ENCODE results near the gene STAT2.

Gene STAT2

GRCh38 chr12:56315622-56316473, 44.1 kb downstream of the STAT2 start, which contains the start of gene CNPY2:
CNPY2 (minus strand) TSS chr12:56315988; CDS start chr12:56315217, 771 bp downstream.
- peaks cover 18% of the 10 kb centered on the region for H3K4me1 ChIP-seq (ENCODE audit: insufficient read depth, low read length, severe bottlenecking)
- H3K4me3 ChIP-seq (ENCODE audit: low read depth, low read length, poor library complexity, severe bottlenecking) = peak within 1 kb of the TSS; percentile 83

DNA sequence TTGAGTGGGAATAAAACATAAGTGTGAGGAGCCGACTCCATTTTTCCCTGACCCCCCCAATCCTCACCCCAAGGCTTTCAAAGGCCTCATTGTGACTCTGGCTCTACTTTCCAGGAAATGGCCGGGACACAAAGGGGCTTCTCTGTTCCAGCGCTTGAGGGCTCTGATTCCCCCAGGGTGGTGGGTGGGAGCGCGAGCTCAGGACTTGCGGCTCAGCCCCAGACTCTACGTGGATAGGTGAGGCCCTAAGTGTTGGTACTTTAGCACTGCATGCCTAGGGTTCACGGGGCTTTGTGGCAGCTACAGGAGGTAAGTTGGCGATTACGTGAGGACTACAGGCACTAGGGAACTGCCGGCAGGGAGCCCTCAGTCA, 44.7 kb downstream of the STAT2 start:
- H3K4me2 ChIP-seq (ENCODE audit: low read length) = peak overlapping the region; percentile 80
- H3K36me3 ChIP-seq (ENCODE audit: insufficient read depth, low read length) = peaks cover 36% of the 10 kb centered on the region
- peak overlapping the region; percentile 83 for H3K4me3 ChIP-seq (ENCODE audit: low read depth, low read length, poor library complexity, severe bottlenecking)
- no peaks in the 10 kb centered on the region for H3F3A ChIP-seq (ENCODE audit: insufficient read depth, low read length)
- H3K9me2 ChIP-seq (ENCODE audit: low read depth, low read length) = no peaks in the 10 kb centered on the region
- peak overlapping the region; percentile 88 for H3K9ac ChIP-seq (ENCODE audit: low read length)
- H3K4me1 ChIP-seq (ENCODE audit: insufficient read depth, low read length, severe bottlenecking) = peaks cover 18% of the 10 kb centered on the region
- peak overlapping the region; percentile 63 for H3K27ac ChIP-seq (ENCODE audit: low read depth, low read length, poor library complexity, severe bottlenecking)
- no peak overlapping the region for H2AFZ ChIP-seq (ENCODE audit: low read length)
- H3K27me3 ChIP-seq (ENCODE audit: insufficient read depth, low read length) = no peaks in the 10 kb centered on the region
- no peaks in the 10 kb centered on the region for H3K9me3 ChIP-seq (ENCODE audit: low read length)
- no peak for TF ChIP-seq EZH2 (IDR thresholded peaks at IDR 0.05; ENCODE audit: borderline replicate concordance, low read length)
- TF ChIP-seq, protein P1, sequence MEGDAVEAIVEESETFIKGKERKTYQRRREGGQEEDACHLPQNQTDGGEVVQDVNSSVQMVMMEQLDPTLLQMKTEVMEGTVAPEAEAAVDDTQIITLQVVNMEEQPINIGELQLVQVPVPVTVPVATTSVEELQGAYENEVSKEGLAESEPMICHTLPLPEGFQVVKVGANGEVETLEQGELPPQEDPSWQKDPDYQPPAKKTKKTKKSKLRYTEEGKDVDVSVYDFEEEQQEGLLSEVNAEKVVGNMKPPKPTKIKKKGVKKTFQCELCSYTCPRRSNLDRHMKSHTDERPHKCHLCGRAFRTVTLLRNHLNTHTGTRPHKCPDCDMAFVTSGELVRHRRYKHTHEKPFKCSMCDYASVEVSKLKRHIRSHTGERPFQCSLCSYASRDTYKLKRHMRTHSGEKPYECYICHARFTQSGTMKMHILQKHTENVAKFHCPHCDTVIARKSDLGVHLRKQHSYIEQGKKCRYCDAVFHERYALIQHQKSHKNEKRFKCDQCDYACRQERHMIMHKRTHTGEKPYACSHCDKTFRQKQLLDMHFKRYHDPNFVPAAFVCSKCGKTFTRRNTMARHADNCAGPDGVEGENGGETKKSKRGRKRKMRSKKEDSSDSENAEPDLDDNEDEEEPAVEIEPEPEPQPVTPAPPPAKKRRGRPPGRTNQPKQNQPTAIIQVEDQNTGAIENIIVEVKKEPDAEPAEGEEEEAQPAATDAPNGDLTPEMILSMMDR (IDR thresholded peaks at IDR 0.05; ENCODE audit: low read length) = no peak
- H3K79me2 ChIP-seq (ENCODE audit: insufficient read depth, low read length) = peaks cover 4% of the 10 kb centered on the region; the same call in 1 of the 2 replicates
- no peaks in the 10 kb centered on the region for H4K20me1 ChIP-seq (ENCODE audit: insufficient read depth, low read length)

More at GRCh38 chr12:56315622-56316473, 44.1 kb downstream of the STAT2 start, which contains the start of gene CNPY2:
- Histone ChIP-seq H4K20me1 (ENCODE audit: insufficient read depth, low read length) (no peaks in the 10 kb centered on the region), H3F3A (ENCODE audit: insufficient read depth, low read length) (no peaks in the 10 kb centered on the region), H3K27ac (ENCODE audit: low read depth, low read length, poor library complexity, severe bottlenecking) (peak within 1 kb of the TSS; percentile 63), H3K4me2 (ENCODE audit: low read length) (peak within 1 kb of the TSS; percentile 80), H3K9ac (ENCODE audit: low read length) (peak within 1 kb of the TSS; percentile 88), H3K9me2 (ENCODE audit: low read depth, low read length) (no peaks in the 10 kb centered on the region), H3K9me3 (ENCODE audit: low read length) (no peaks in the 10 kb centered on the region), H3K36me3 (ENCODE audit: insufficient read depth, low read length) (peaks cover 30% of the 10 kb centered on the region), H3K27me3 (ENCODE audit: insufficient read depth, low read length) (no peaks in the 10 kb centered on the region), H2AFZ (ENCODE audit: low read length) (no peak within 1 kb of the TSS), H3K79me2 (ENCODE audit: insufficient read depth, low read length) (peaks cover 4% of the 10 kb centered on the region; the same call in 1 of the 2 replicates)
- TF ChIP-seq EZH2 (IDR thresholded peaks at IDR 0.05; ENCODE audit: borderline replicate concordance, low read length) = no peak
- TF ChIP-seq, protein P1 (IDR thresholded peaks at IDR 0.05; ENCODE audit: low read length) = no peak; the same call in 1 of the 2 replicates

DNA sequence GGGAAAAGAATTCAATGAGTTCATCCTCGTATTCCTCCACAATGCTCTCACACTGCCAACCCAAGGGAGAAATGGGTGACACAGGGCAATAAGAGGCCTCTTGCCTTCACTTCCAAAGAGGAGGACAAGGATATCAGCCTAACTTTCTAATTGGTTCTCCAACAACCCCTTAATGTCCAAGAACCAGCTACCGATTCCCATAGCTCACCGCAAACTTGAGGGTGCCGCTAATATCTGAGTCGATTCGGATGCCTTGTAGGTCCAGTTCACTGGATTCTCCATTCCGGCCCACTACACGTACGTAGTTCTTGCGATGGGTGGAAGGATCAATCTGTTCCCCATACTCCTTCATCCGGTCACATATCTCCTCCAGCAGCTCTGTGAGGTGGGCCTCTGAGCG, 48.9 kb downstream of the STAT2 start:
- Histone ChIP-seq H4K20me1 (ENCODE audit: insufficient read depth, low read length) (no peaks in the 10 kb centered on the region), H3K36me3 (ENCODE audit: insufficient read depth, low read length) (peaks cover 48% of the 10 kb centered on the region), H3K4me1 (ENCODE audit: insufficient read depth, low read length, severe bottlenecking) (peaks cover 11% of the 10 kb centered on the region), H3K27ac (ENCODE audit: low read depth, low read length, poor library complexity, severe bottlenecking) (no peak overlapping the region), H3K79me2 (ENCODE audit: insufficient read depth, low read length) (peaks cover 4% of the 10 kb centered on the region; the same call in 1 of the 2 replicates), H2AFZ (ENCODE audit: low read length) (no peak overlapping the region), H3K9ac (ENCODE audit: low read length) (no peak overlapping the region), H3K4me2 (ENCODE audit: low read length) (no peak overlapping the region), H3K9me2 (ENCODE audit: low read depth, low read length) (no peaks in the 10 kb centered on the region), H3K9me3 (ENCODE audit: low read length) (no peaks in the 10 kb centered on the region), H3K27me3 (ENCODE audit: insufficient read depth, low read length) (no peaks in the 10 kb centered on the region), H3K4me3 (ENCODE audit: low read depth, low read length, poor library complexity, severe bottlenecking) (no peak overlapping the region), H3F3A (ENCODE audit: insufficient read depth, low read length) (no peaks in the 10 kb centered on the region)
- no peak for TF ChIP-seq EZH2 (IDR thresholded peaks at IDR 0.05; ENCODE audit: borderline replicate concordance, low read length)
- TF ChIP-seq, protein P1 (IDR thresholded peaks at IDR 0.05; ENCODE audit: low read length) = no peak
